Stromal cell of bone marrow (primary cell): ENCODE data around the gene EPB41L5.

Source experiments
- DNase-seq: peaks from one replicate; pipeline ENCODE4 v3.0.0-alpha.2; 2012; ENCODE audit warnings: low read depth

EPB41L5 gene

DNA sequence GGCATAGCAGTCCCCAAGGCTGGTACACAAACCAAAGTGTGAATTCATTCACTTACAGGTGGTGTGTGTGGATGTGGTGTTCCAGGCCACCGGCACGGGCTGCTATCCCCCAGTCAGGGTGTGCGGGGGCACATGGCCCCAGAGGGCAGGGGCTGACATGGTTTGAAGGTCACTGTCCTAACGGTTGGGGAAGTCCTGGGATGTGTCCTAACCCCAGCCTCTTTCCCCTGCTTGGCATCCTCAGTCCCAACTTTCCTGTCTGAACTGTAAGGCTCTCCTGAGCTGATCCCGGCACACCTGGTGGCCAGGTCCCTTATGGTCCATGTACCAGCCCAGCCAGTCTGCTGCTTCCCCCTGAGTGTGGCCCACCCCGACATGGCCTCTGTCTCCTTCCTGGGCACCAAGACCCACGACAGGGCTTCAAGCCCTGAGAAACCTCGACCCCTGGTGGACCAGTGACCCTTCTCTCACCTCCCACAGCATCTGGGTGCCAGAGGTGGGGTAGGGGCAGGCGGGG, 212.7 kb downstream of the EPB41L5 start:
- no peak for DNase-seq

GRCh38 chr2:120226316-120226715, 213.4 kb downstream of the EPB41L5 start:
- DNase-seq: no peak

GRCh38 chr2:120227111-120227991, 214.5 kb downstream of the EPB41L5 start:
- no peak for DNase-seq

DNA sequence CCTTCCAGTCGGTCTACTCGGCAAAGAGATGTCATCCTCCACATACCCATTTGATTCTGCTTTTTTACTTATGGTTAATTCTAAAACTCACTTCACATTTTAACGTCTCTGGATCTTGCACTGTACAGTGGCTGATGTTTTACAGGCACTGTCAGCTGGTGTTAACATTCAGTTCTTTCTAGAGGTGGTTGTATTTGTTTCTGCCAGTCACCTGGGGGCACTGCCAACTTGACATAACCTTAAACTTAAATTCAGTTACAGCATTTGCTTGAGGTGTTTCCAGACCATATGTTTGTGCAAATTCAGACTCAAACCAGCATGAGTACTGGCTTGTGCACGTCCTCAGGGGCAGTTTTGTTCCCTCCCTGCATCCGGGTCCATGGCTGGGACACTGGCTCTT, 215.6 kb downstream of the EPB41L5 start:
- DNase-seq: no peak
